HL-60/S4 treated with retinoic acid at 250 ng/mL for 4 days and 3 days (cell line): ENCODE results near the gene PKHD1.

Experiments used
- in situ Hi-C: fragments of 300-500 bp; cut with MboI; formaldehyde crosslinking; loops from 2 replicates; pipeline ENCODE4 v1.7.0; 2022; ENCODE audit warnings: low sequenced_read_pairs

The PKHD1 gene

GRCh38 chr6:51737580-51738360 lies 349.6 kb downstream of the PKHD1 start:
- in situ Hi-C loops: no loop called here

GRCh38 chr6:51725155-51725554 lies 362.3 kb downstream of the PKHD1 start:
- in situ Hi-C loops: no loop called here

- in situ Hi-C loops: no loop called here
Observed at GRCh38 chr6:51720327-51720726, 367.1 kb downstream of the PKHD1 start.

GRCh38 chr6:51719297-51719696 lies 368.1 kb downstream of the PKHD1 start:
- in situ Hi-C loops: no loop called here

- in situ Hi-C loops: no loop called here
Observed at GRCh38 chr6:51718533-51718932, 368.9 kb downstream of the PKHD1 start.

GRCh38 chr6:51717477-51717876 lies 369.9 kb downstream of the PKHD1 start:
- in situ Hi-C loops: no loop called here

- in situ Hi-C loops: no loop called here
Observed at GRCh38 chr6:51711876-51712275, 375.5 kb downstream of the PKHD1 start.

- in situ Hi-C loops: no loop called here
Observed at GRCh38 chr6:51706086-51706485, 381.3 kb downstream of the PKHD1 start.

- in situ Hi-C loops: no loop called here
Observed at GRCh38 chr6:51704932-51705540, 382.4 kb downstream of the PKHD1 start.

GRCh38 chr6:51702851-51703250 lies 384.6 kb downstream of the PKHD1 start:
- in situ Hi-C loops: no loop called here

GRCh38 chr6:51684603-51685002 lies 402.8 kb downstream of the PKHD1 start:
- in situ Hi-C loops: no loop called here

- in situ Hi-C loops: no loop called here
Observed at GRCh38 chr6:51684038-51684437, 403.4 kb downstream of the PKHD1 start.

GRCh38 chr6:51678905-51679620 lies 408.4 kb downstream of the PKHD1 start:
- in situ Hi-C loops: no loop called here

GRCh38 chr6:51678274-51678673 lies 409.1 kb downstream of the PKHD1 start:
- in situ Hi-C loops: no loop called here

GRCh38 chr6:51675922-51676275 lies 411.5 kb downstream of the PKHD1 start:
- in situ Hi-C loops: no loop called here

GRCh38 chr6:51675020-51675921 lies 412.1 kb downstream of the PKHD1 start:
- in situ Hi-C loops: no loop called here

GRCh38 chr6:51663525-51663924 lies 423.9 kb downstream of the PKHD1 start:
- in situ Hi-C loops: no loop called here

GRCh38 chr6:51660767-51661166 lies 426.6 kb downstream of the PKHD1 start:
- in situ Hi-C loops: no loop called here

GRCh38 chr6:51657491-51657890 lies 429.9 kb downstream of the PKHD1 start:
- in situ Hi-C loops: no loop called here

GRCh38 chr6:51655517-51655916 lies 431.9 kb downstream of the PKHD1 start:
- in situ Hi-C loops: no loop called here

GRCh38 chr6:51654647-51655046 lies 432.8 kb downstream of the PKHD1 start:
- in situ Hi-C loops: no loop called here
